Astrocyte (in vitro differentiated cells and primary cell): Measurements from ENCODE around the gene ANKFY1. TPM values are rescaled to one million over a fixed set of nuclear protein-coding genes. Genes with fewer than 3 reads are reported as not detected.

Experiments used
- DNase-seq: peaks from one replicate; pipeline ENCODE4 v3.0.0-alpha.2; 2010; ENCODE audit warnings: low read depth
- FAIRE-seq: peaks from 2 replicates; lab custom pipeline; 2011; peaks lifted over from hg19 to GRCh38; lab: Jason Lieb, UNC
- H2AFZ ChIP-seq: 2 replicates; pipeline ENCODE4 v1.6.0; 2012; ENCODE audit warnings: low read depth, low read length, inconsistent platforms
- H3K27ac ChIP-seq: 2 replicates; pipeline ENCODE4 v1.5.1; 2011; ENCODE audit warnings: low read depth, low read length, inconsistent platforms
- H3K27me3 ChIP-seq: 2 replicates; pipeline ENCODE4 v1.6.0; 2011; ENCODE audit warnings: low read length, inconsistent platforms; ENCODE audit not compliant: insufficient read depth
- H3K36me3 ChIP-seq: 2 replicates; pipeline ENCODE4 v1.5.1; 2011; ENCODE audit warnings: low read length, inconsistent platforms; ENCODE audit not compliant: insufficient read depth
- H3K4me1 ChIP-seq: 2 replicates; pipeline ENCODE4 v1.5.1; 2011; ENCODE audit warnings: low read length, inconsistent platforms; ENCODE audit not compliant: insufficient read depth
- H3K4me2 ChIP-seq: 2 replicates; pipeline ENCODE4 v1.6.0; 2012; ENCODE audit warnings: low read length, inconsistent platforms
- H3K4me3 ChIP-seq: 2 replicates; pipeline ENCODE4 v1.5.1; 2011; ENCODE audit warnings: low read depth, mild to moderate bottlenecking, low read length, inconsistent platforms; ENCODE audit not compliant: insufficient read depth
- H3K79me2 ChIP-seq: 2 replicates; pipeline ENCODE4 v1.6.0; 2012; ENCODE audit warnings: mild to moderate bottlenecking, low read length, inconsistent platforms; ENCODE audit not compliant: insufficient read depth
- H3K9ac ChIP-seq: 2 replicates; pipeline ENCODE4 v1.6.0; 2012; ENCODE audit warnings: mild to moderate bottlenecking, low read length, inconsistent platforms
- H3K9me3 ChIP-seq: 2 replicates; pipeline ENCODE4 v1.5.1; 2012; ENCODE audit warnings: low read depth, mild to moderate bottlenecking, low read length, inconsistent platforms; ENCODE audit not compliant: insufficient read depth
- H4K20me1 ChIP-seq: 2 replicates; pipeline ENCODE4 v1.6.0; 2012; ENCODE audit warnings: low read length, inconsistent platforms; ENCODE audit not compliant: insufficient read depth
- H3K27ac Mint-ChIP-seq: one replicate; pipeline ENCODE4 v1.8.0; 2021; ENCODE audit warnings: mild to moderate bottlenecking, mixed read lengths; ENCODE audit not compliant: unreplicated experiment
- H3K27me3 Mint-ChIP-seq: one replicate; pipeline ENCODE4 v1.8.0; 2021; ENCODE audit warnings: low read depth, mixed read lengths; ENCODE audit not compliant: unreplicated experiment
- H3K36me3 Mint-ChIP-seq: one replicate; pipeline ENCODE4 v1.8.0; 2021; ENCODE audit warnings: low read depth, mixed read lengths; ENCODE audit not compliant: unreplicated experiment
- H3K4me1 Mint-ChIP-seq: one replicate; pipeline ENCODE4 v1.8.0; 2021; ENCODE audit warnings: low read depth, mixed read lengths; ENCODE audit not compliant: unreplicated experiment
- H3K4me3 Mint-ChIP-seq: one replicate; pipeline ENCODE4 v1.8.0; 2021; ENCODE audit warnings: mild to moderate bottlenecking, moderate library complexity, mixed read lengths; ENCODE audit not compliant: unreplicated experiment
- H3K9me3 Mint-ChIP-seq: one replicate; pipeline ENCODE4 v1.8.0; 2021; ENCODE audit warnings: mild to moderate bottlenecking, mixed read lengths; ENCODE audit not compliant: unreplicated experiment
- CTCF ChIP-seq: IDR thresholded peaks from 2 replicates; pipeline ENCODE4 v1.5.1; 2011; ENCODE audit warnings: low read depth, mild to moderate bottlenecking, inconsistent platforms, low read length, moderate library complexity; ENCODE audit not compliant: insufficient read depth
- EZH2 ChIP-seq: IDR thresholded peaks from 2 replicates; pipeline ENCODE4 v1.6.1; 2012; ENCODE audit warnings: mild to moderate bottlenecking, low read length, inconsistent platforms; ENCODE audit not compliant: insufficient read depth
- total RNA-seq: library from RNA; stranded (reverse); gene quantifications from 2 replicates; pipeline ENCODE4 v1.2.1, GENCODE V29; 2021

The ANKFY1 gene
- total RNA-seq, 1 donor from 2014 or later = 52.0 TPM

- H3K36me3 Mint-ChIP-seq = peaks cover 17% of the 10 kb centered on the region
- TF ChIP-seq CTCF = no peak
- TF ChIP-seq EZH2 = no peak
- no peak for DNase-seq
- no peak overlapping the region for H3K4me3 Mint-ChIP-seq
- Histone ChIP-seq H3K36me3 (peaks cover 2% of the 10 kb centered on the region), H2AFZ (no peak overlapping the region), H3K4me2 (no peak overlapping the region), H3K4me3 (no peak overlapping the region), H3K9ac (no peak overlapping the region), H3K27ac (no peak overlapping the region), H4K20me1 (no peaks in the 10 kb centered on the region), H3K9me3 (no peaks in the 10 kb centered on the region), H3K4me1 (peaks cover 8% of the 10 kb centered on the region), H3K79me2 (no peaks in the 10 kb centered on the region), H3K27me3 (no peaks in the 10 kb centered on the region)
- no peak for FAIRE-seq
- H3K27me3 Mint-ChIP-seq = peaks cover 2% of the 10 kb centered on the region
- peaks cover 4% of the 10 kb centered on the region for H3K4me1 Mint-ChIP-seq
- no peak overlapping the region for H3K27ac Mint-ChIP-seq
- no peaks in the 10 kb centered on the region for H3K9me3 Mint-ChIP-seq
These were observed 107.7 kb downstream of the ANKFY1 start for GRCh38 chr17:4155980-4156620.

DNA sequence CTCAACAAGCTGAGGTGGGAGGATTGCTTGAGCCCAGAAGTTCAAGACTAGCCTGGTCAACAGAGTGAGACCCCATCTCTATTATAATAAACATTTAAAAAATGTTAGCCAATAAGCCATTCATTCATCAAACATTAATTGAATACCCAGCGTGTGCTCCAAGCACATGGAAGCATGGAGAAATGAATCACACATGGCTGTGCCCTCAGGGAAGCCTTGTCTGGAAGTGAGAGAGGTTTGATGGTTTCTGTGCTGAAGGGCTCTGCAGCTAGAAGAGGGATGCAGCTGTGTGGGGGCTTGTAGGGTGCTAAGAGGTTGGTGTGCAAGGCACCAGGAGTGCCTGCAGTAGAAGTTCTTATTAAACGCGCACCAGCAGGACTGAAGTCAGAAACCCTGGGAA lies 109.6 kb downstream of the ANKFY1 start:
- peaks cover 21% of the 10 kb centered on the region for H3K36me3 Mint-ChIP-seq
- Histone ChIP-seq H3K9me3 (no peaks in the 10 kb centered on the region), H3K79me2 (no peaks in the 10 kb centered on the region), H2AFZ (no peak overlapping the region), H3K9ac (no peak overlapping the region), H3K27me3 (no peaks in the 10 kb centered on the region), H3K36me3 (peaks cover 2% of the 10 kb centered on the region), H3K27ac (no peak overlapping the region), H3K4me2 (no peak overlapping the region), H4K20me1 (no peaks in the 10 kb centered on the region), H3K4me3 (no peak overlapping the region), H3K4me1 (peaks cover 4% of the 10 kb centered on the region)
- FAIRE-seq (no peak), DNase-seq (no peak)
- H3K4me1 Mint-ChIP-seq = peaks cover 2% of the 10 kb centered on the region
- no peaks in the 10 kb centered on the region for H3K9me3 Mint-ChIP-seq
- H3K27ac Mint-ChIP-seq = no peak overlapping the region
- peaks cover 2% of the 10 kb centered on the region for H3K27me3 Mint-ChIP-seq
- no peak overlapping the region for H3K4me3 Mint-ChIP-seq
- TF ChIP-seq CTCF (no peak), EZH2 (no peak)

- DNase-seq = peak; percentile 56
- peak overlapping the region; percentile 59 for H3K27ac ChIP-seq
These were observed 111.3 kb downstream of the ANKFY1 start for GRCh38 chr17:4152471-4152870.

More at GRCh38 chr17:4152471-4152870, 111.3 kb downstream of the ANKFY1 start:
- H3K9me3 ChIP-seq = no peaks in the 10 kb centered on the region
- no peak overlapping the region for H3K27ac Mint-ChIP-seq
- no peak overlapping the region for H3K9ac ChIP-seq
- H3K27me3 ChIP-seq = no peaks in the 10 kb centered on the region
- peaks cover 4% of the 10 kb centered on the region for H3K4me1 ChIP-seq
- TF ChIP-seq EZH2 (no peak), CTCF (no peak)
- peaks cover 2% of the 10 kb centered on the region for H3K36me3 ChIP-seq
- no peak for FAIRE-seq
- H3K79me2 ChIP-seq = no peaks in the 10 kb centered on the region
- peak overlapping the region; percentile 2 for H2AFZ ChIP-seq
- H3K9me3 Mint-ChIP-seq = no peaks in the 10 kb centered on the region
- H3K27me3 Mint-ChIP-seq = no peaks in the 10 kb centered on the region
- no peaks in the 10 kb centered on the region for H4K20me1 ChIP-seq
- H3K4me3 Mint-ChIP-seq = no peak overlapping the region
- H3K4me1 Mint-ChIP-seq = peaks cover 4% of the 10 kb centered on the region
- no peak overlapping the region for H3K4me3 ChIP-seq
- peaks cover 19% of the 10 kb centered on the region for H3K36me3 Mint-ChIP-seq
- no peak overlapping the region for H3K4me2 ChIP-seq
